Hepatocyte (in vitro differentiated cells): ENCODE results near the gene PRR19. TPM values are rescaled to one million over a fixed set of nuclear protein-coding genes. Genes with fewer than 3 reads are reported as not detected.

Experiments used
- DNase-seq: peaks from one replicate; pipeline ENCODE4 v3.0.0-alpha.2; 2016; ENCODE audit warnings: low spot score
- H2AFZ ChIP-seq: fragments of 200-600 bp; sonication (generic); 2 replicates; pipeline ENCODE4 v1.6.0; 2016; ENCODE audit warnings: antibody characterized with exemption, mild to moderate bottlenecking
- H3K27ac ChIP-seq: fragments of 200-600 bp; sonication (generic); 2 replicates; pipeline ENCODE4 v1.5.1; 2016; ENCODE audit warnings: mild to moderate bottlenecking
- H3K27me3 ChIP-seq: fragments of 200-600 bp; sonication (generic); 2 replicates; pipeline ENCODE4 v1.6.1; 2016
- H3K36me3 ChIP-seq: fragments of 200-600 bp; sonication (generic); replicated peaks from 2 replicates; pipeline ENCODE4 v1.5.1; 2016; ENCODE audit warnings: low read depth; ENCODE audit not compliant: insufficient read depth
- H3K4me1 ChIP-seq: fragments of 200-600 bp; sonication (generic); 2 replicates; pipeline ENCODE4 v1.5.1; 2016; ENCODE audit warnings: mild to moderate bottlenecking, moderate library complexity; ENCODE audit not compliant: insufficient read depth
- H3K4me2 ChIP-seq: fragments of 200-600 bp; sonication (generic); 2 replicates; pipeline ENCODE4 v1.6.0; 2016
- H3K4me3 ChIP-seq: fragments of 200-600 bp; sonication (generic); 2 replicates; pipeline ENCODE4 v1.5.1; 2016; ENCODE audit warnings: mild to moderate bottlenecking
- H3K79me2 ChIP-seq: fragments of 200-600 bp; sonication (generic); 2 replicates; pipeline ENCODE4 v1.6.0; 2017; ENCODE audit warnings: mild to moderate bottlenecking
- H3K9me2 ChIP-seq: fragments of 200-600 bp; sonication (generic); replicated peaks from 2 replicates; pipeline ENCODE4 v1.6.0; 2017; ENCODE audit warnings: mild to moderate bottlenecking; ENCODE audit not compliant: insufficient read depth
- H3K9me3 ChIP-seq: fragments of 200-600 bp; sonication (generic); 2 replicates; pipeline ENCODE4 v1.5.1; 2016; ENCODE audit warnings: low read depth, mild to moderate bottlenecking
- H4K20me1 ChIP-seq: fragments of 200-600 bp; sonication (generic); 2 replicates; pipeline ENCODE4 v1.6.0; 2016; ENCODE audit warnings: mild to moderate bottlenecking; ENCODE audit not compliant: insufficient read depth, poor library complexity, severe bottlenecking
- EZH2 ChIP-seq: fragments of 200-600 bp; sonication (generic); IDR thresholded peaks from 2 replicates; pipeline ENCODE4 v1.6.1; 2016; ENCODE audit warnings: antibody characterized with exemption, mild to moderate bottlenecking, borderline replicate concordance
- EZH2phosphoT487 ChIP-seq: fragments of 200-600 bp; sonication (generic); IDR thresholded peaks from one replicate; pipeline ENCODE4 v1.6.1; 2018; ENCODE audit warnings: antibody characterized with exemption, mild to moderate bottlenecking, low read depth, moderate library complexity; ENCODE audit not compliant: unreplicated experiment, severe bottlenecking
- WGBS: methylation state at CpG from one replicate; pipeline ENCODE4 v1.1.6; 2016; ENCODE audit warnings: low lambda C conversion rate; ENCODE audit errors: missing lambda C conversion rate; 5-methylcytosine and 5-hydroxymethylcytosine counted together
- polyA plus RNA-seq: library from polyadenylated mRNA; unstranded; fragments of >200 nt; fragmentation: Nextera tagmentation; extraction: Ambion mirVana; gene quantifications from 2 replicates; pipeline ENCODE4 v1.2.1, GENCODE V29; 2016
- total RNA-seq: library from RNA; depleted of rRNA; stranded (reverse); fragments of >200 nt; gene quantifications from 2 replicates; pipeline ENCODE4 v1.2.3, GENCODE V29; 2014
- TF ChIP-seq, protein P1 (sequence below): fragments of 200-600 bp; sonication (generic); IDR thresholded peaks from 2 replicates; pipeline ENCODE4 v1.5.1; 2016; ENCODE audit warnings: antibody characterized with exemption, mild to moderate bottlenecking; ENCODE audit not compliant: poor library complexity

The PRR19 gene
- total and polyA plus RNA-seq, 2 experiments from 2014 or later: 2.2 to 3.0 TPM

GRCh38 chr19:42352301-42353259, 50.6 kb downstream of the PRR19 start:
- Histone ChIP-seq H3K9me3 (no peaks in the 10 kb centered on the region), H3K9me2 (no peaks in the 10 kb centered on the region), H3K27ac (no peak overlapping the region), H3K79me2 (no peaks in the 10 kb centered on the region), H2AFZ (no peak overlapping the region), H3K36me3 (no peaks in the 10 kb centered on the region), H4K20me1 (no peaks in the 10 kb centered on the region), H3K4me2 (no peak overlapping the region), H3K27me3 (no peaks in the 10 kb centered on the region), H3K4me3 (no peak overlapping the region), H3K4me1 (no peaks in the 10 kb centered on the region)
- TF ChIP-seq, protein P1, sequence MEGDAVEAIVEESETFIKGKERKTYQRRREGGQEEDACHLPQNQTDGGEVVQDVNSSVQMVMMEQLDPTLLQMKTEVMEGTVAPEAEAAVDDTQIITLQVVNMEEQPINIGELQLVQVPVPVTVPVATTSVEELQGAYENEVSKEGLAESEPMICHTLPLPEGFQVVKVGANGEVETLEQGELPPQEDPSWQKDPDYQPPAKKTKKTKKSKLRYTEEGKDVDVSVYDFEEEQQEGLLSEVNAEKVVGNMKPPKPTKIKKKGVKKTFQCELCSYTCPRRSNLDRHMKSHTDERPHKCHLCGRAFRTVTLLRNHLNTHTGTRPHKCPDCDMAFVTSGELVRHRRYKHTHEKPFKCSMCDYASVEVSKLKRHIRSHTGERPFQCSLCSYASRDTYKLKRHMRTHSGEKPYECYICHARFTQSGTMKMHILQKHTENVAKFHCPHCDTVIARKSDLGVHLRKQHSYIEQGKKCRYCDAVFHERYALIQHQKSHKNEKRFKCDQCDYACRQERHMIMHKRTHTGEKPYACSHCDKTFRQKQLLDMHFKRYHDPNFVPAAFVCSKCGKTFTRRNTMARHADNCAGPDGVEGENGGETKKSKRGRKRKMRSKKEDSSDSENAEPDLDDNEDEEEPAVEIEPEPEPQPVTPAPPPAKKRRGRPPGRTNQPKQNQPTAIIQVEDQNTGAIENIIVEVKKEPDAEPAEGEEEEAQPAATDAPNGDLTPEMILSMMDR: no peak
- TF ChIP-seq EZH2phosphoT487 (no peak), EZH2 (no peak)
- WGBS: 97% methylated on average over 24 of the region's 31 CpGs
- DNase-seq: no peak

- Histone ChIP-seq H3K9me2 (no peaks in the 10 kb centered on the region), H3K27me3 (no peaks in the 10 kb centered on the region), H3K79me2 (no peaks in the 10 kb centered on the region), H3K9me3 (no peaks in the 10 kb centered on the region), H3K4me3 (no peak overlapping the region), H3K36me3 (no peaks in the 10 kb centered on the region), H2AFZ (no peak overlapping the region), H4K20me1 (no peaks in the 10 kb centered on the region), H3K27ac (no peak overlapping the region), H3K4me1 (no peaks in the 10 kb centered on the region), H3K4me2 (no peak overlapping the region)
- 96% methylated on average over 26 of the region's 29 CpGs for WGBS
- TF ChIP-seq, protein P1: no peak
- TF ChIP-seq EZH2: no peak
- no peak for TF ChIP-seq EZH2phosphoT487
- no peak for DNase-seq
Observed at GRCh38 chr19:42353341-42354015, 51.5 kb downstream of the PRR19 start.

DNA sequence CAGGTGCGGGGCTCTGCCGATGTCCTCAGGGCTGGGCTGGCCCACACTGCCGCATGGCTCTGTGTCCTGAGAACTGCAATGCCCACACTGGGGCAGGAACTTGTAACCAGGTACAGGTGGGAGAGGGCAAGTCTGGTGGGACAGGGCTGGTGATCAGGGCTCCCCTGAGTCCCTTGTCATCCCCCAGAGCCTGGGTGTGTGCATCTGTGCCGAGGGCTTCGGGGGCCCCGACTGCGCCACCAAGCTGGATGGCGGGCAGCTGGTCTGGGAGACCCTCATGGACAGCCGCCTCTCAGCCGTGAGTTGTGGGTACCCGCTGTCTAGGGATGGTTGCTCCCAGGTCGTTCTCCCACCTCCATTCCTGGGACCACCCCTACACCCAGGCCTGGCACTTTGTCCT, 54.0 kb downstream of the PRR19 start:
- no peaks in the 10 kb centered on the region for H3K9me3 ChIP-seq
- no peaks in the 10 kb centered on the region for H3K9me2 ChIP-seq
- no peaks in the 10 kb centered on the region for H3K36me3 ChIP-seq
- H2AFZ ChIP-seq: no peak overlapping the region
- WGBS: 93% methylated on average over 11 of the region's 12 CpGs
- TF ChIP-seq EZH2phosphoT487: no peak
- no peak overlapping the region for H3K4me2 ChIP-seq
- DNase-seq: no peak
- H3K27me3 ChIP-seq: no peaks in the 10 kb centered on the region
- H4K20me1 ChIP-seq: no peaks in the 10 kb centered on the region
- H3K27ac ChIP-seq: no peak overlapping the region
- no peaks in the 10 kb centered on the region for H3K4me1 ChIP-seq
- H3K4me3 ChIP-seq: no peak overlapping the region
- H3K79me2 ChIP-seq: no peaks in the 10 kb centered on the region

DNA sequence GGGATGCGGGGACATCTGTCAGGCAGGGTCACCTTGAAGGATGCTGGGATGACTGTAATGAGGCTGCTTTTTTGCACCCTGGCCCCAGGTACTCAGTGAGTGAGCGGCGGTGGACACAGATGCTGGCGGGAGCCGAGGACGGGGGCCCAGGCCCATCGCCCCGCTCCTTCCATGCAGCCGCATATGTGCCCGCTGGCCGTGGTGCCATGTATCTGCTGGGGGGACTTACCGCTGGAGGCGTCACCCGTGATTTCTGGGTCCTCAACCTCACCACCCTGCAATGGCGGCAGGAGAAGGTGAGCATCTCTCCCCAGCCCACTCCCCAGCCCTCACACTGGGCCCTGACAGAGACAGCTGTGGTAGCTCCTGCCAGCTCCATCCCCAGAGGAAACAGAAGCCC, 54.8 kb downstream of the PRR19 start:
- Histone ChIP-seq H2AFZ (no peak overlapping the region), H3K9me2 (no peaks in the 10 kb centered on the region), H3K4me3 (no peak overlapping the region), H3K27ac (no peak overlapping the region), H4K20me1 (no peaks in the 10 kb centered on the region), H3K9me3 (no peaks in the 10 kb centered on the region), H3K27me3 (no peaks in the 10 kb centered on the region), H3K4me1 (no peaks in the 10 kb centered on the region), H3K4me2 (no peak overlapping the region), H3K36me3 (no peaks in the 10 kb centered on the region), H3K79me2 (no peaks in the 10 kb centered on the region)
- TF ChIP-seq, protein P1: no peak
- no peak for TF ChIP-seq EZH2
- no peak for TF ChIP-seq EZH2phosphoT487
- WGBS: 98% methylated on average over 15 of the region's 15 CpGs
- no peak for DNase-seq
